Measurements from ENCODE around the gene DPP6. TPM values are rescaled to one million over a fixed set of nuclear protein-coding genes. Genes with fewer than 3 reads are reported as not detected.

DPP6 gene
- total and polyA plus RNA-seq, 2 of the 8 experiments (the other 6 are each of a cell fraction or from before 2014, with no cell fraction given), result 4.7 to 6.8 TPM

- no peak for TF ChIP-seq HDAC2 (IDR thresholded peaks at IDR 0.05; ENCODE audit: borderline replicate concordance in 1 of 2, low read depth in 2 of 2, low read length in 2 of 2)
- no peak for TF ChIP-seq TAF1 (IDR thresholded peaks at IDR 0.05; ENCODE audit: low read depth, low read length)
- no peak for TF ChIP-seq POU5F1 (IDR thresholded peaks at IDR 0.05; ENCODE audit: low read depth, low read length)
Measured at GRCh38 chr7:154843670-154844237, 791.6 kb downstream of the DPP6 start (continued).
